Panc1 (cell line): ENCODE results near the gene EYA2.

Experiments
- POLR2AphosphoS5 ChIP-seq: IDR thresholded peaks from 2 replicates; pipeline ENCODE4 v1.6.1; 2012; ENCODE audit warnings: mild to moderate bottlenecking, low read depth, low read length, moderate library complexity
- TF ChIP-seq, protein P1 (sequence below): fragments of 450-650 bp; IDR thresholded peaks from 2 replicates; pipeline ENCODE4 v1.5.1; 2017; ENCODE audit warnings: mild to moderate bottlenecking

DNA sequence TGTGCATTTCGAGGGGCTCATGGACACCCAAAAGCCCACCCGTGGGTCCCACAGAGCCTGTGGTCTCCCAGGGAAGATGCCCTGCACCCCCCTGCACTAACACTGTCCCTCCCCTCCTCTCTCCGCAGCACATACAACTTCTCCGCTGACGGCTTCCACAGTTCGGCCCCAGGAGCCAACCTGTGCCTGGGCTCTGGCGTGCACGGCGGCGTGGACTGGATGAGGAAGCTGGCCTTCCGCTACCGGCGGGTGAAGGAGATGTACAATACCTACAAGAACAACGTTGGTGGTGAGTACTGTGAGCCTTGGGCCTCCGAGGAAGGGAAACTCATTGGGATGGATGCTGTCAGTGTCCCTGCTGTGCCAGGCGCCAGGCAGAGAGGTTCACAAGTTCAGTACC is 277.9 kb downstream of the EYA2 start:
- TF ChIP-seq, protein P1, sequence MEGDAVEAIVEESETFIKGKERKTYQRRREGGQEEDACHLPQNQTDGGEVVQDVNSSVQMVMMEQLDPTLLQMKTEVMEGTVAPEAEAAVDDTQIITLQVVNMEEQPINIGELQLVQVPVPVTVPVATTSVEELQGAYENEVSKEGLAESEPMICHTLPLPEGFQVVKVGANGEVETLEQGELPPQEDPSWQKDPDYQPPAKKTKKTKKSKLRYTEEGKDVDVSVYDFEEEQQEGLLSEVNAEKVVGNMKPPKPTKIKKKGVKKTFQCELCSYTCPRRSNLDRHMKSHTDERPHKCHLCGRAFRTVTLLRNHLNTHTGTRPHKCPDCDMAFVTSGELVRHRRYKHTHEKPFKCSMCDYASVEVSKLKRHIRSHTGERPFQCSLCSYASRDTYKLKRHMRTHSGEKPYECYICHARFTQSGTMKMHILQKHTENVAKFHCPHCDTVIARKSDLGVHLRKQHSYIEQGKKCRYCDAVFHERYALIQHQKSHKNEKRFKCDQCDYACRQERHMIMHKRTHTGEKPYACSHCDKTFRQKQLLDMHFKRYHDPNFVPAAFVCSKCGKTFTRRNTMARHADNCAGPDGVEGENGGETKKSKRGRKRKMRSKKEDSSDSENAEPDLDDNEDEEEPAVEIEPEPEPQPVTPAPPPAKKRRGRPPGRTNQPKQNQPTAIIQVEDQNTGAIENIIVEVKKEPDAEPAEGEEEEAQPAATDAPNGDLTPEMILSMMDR = no peak
- TF ChIP-seq POLR2AphosphoS5 = no peak
